Panc1 (cell line): ENCODE results near the gene NEK6. TPM values are rescaled to one million over a fixed set of nuclear protein-coding genes. Genes with fewer than 3 reads are reported as not detected.

Experiments
- ATAC-seq: fragments of 200-7000 bp; cut with Tn5 transposase; 2 replicates; pipeline ENCODE4 v1.9.1; 2020; ENCODE audit warnings: mild to moderate bottlenecking, moderate library complexity
- BruUV-seq: library from RNA; stranded (reverse); fragments of 400-500 nt; replicated peaks from 2 replicates; lab custom pipeline; 2021; lab: Mats Ljungman, UMichigan
- CTCF ChIA-PET: fragments of 300-600 bp; sonication (Branson Sonifier 250); formaldehyde crosslinking; loops from one replicate; lab custom pipeline; 2022; ENCODE audit warnings: antibody characterized with exemption; lab: Charles Lee
- POLR2A ChIA-PET: fragments of 300-600 bp; sonication (Branson Sonifier 250); formaldehyde crosslinking; loops from one replicate; lab custom pipeline; 2022; ENCODE audit warnings: antibody characterized with exemption; lab: Charles Lee
- DNase-seq: peaks from one replicate; pipeline ENCODE4 v3.0.0-alpha.2; 2010; ENCODE audit warnings: low read depth, low spot score
- H3K27ac ChIP-seq: 2 replicates; pipeline ENCODE4 v1.5.1; 2011; ENCODE audit warnings: mild to moderate bottlenecking, low read length, inconsistent platforms
- H3K27me3 ChIP-seq: fragments of 200-500 bp; sonication (Bioruptor generic); 2 replicates; pipeline ENCODE4 v1.6.0; 2014; ENCODE audit warnings: low read length, inconsistent platforms; ENCODE audit not compliant: control insufficient read depth, insufficient read depth
- H3K36me3 ChIP-seq: fragments of 200-500 bp; sonication (Bioruptor generic); 2 replicates; pipeline ENCODE4 v1.5.1; 2014; ENCODE audit warnings: inconsistent platforms, mild to moderate bottlenecking, low read length, moderate library complexity; ENCODE audit not compliant: control insufficient read depth, insufficient read depth
- H3K4me1 ChIP-seq: 2 replicates; pipeline ENCODE4 v1.5.1; 2011; ENCODE audit warnings: inconsistent platforms, mild to moderate bottlenecking, low read length, moderate library complexity; ENCODE audit not compliant: control insufficient read depth, insufficient read depth
- H3K4me3 ChIP-seq, 2 experiments: 2 replicates each; pipeline ENCODE4 v1.5.1; 2011 to 2012; ENCODE audit warnings: low read depth in 2 of 2, low read length in 2 of 2, mild to moderate bottlenecking in 2 of 2, inconsistent platforms in 1 of 2, moderate library complexity in 1 of 2
- H3K9me3 ChIP-seq: fragments of 200-500 bp; sonication (Bioruptor generic); 2 replicates; pipeline ENCODE4 v1.5.1; 2014; ENCODE audit warnings: low read depth, mild to moderate bottlenecking, inconsistent platforms, low read length, moderate library complexity; ENCODE audit not compliant: control insufficient read depth, insufficient read depth
- POLR2AphosphoS5 ChIP-seq: IDR thresholded peaks from 2 replicates; pipeline ENCODE4 v1.6.1; 2012; ENCODE audit warnings: mild to moderate bottlenecking, low read depth, low read length, moderate library complexity
- SIN3A ChIP-seq: IDR thresholded peaks from 2 replicates; pipeline ENCODE4 v1.6.1; 2012; ENCODE audit warnings: low read depth, mild to moderate bottlenecking, low read length, moderate library complexity, borderline replicate concordance; ENCODE audit not compliant: insufficient read depth
- TCF7L2 ChIP-seq: IDR thresholded peaks from 2 replicates; pipeline ENCODE4 v1.6.1; 2011; ENCODE audit warnings: mild to moderate bottlenecking, low read depth, low read length, inconsistent platforms
- in situ Hi-C: cut with HindIII; loops from 2 replicates; pipeline ENCODE4 v1.10.0; 2016; ENCODE audit warnings: low sequenced_read_pairs, low pct_unique_long_range_greater_than_20kb
- intact Hi-C: fragments of 100-400 bp; cut with micrococcal nuclease; formaldehyde crosslinking; loops from one replicate; pipeline ENCODE4 v1.10.0; 2022; ENCODE audit not compliant: unreplicated experiment
- total RNA-seq: library from RNA; stranded (reverse); gene quantifications from one replicate; pipeline ENCODE4 v1.2.1, GENCODE V29; 2021; ENCODE audit not compliant: unreplicated experiment
- TF ChIP-seq, protein P1 (sequence below), 2 experiments: IDR thresholded peaks; 2 replicates each; pipeline ENCODE4 v1.6.1; 2011 to 2012; ENCODE audit warnings: low read depth in 2 of 2, control low read depth in 1 of 2, low read length in 1 of 2, mild to moderate bottlenecking in 1 of 2, moderate library complexity in 1 of 2; ENCODE audit not compliant: insufficient read depth in 1 of 2
- TF ChIP-seq, protein P2 (sequence below): fragments of 450-650 bp; IDR thresholded peaks from 2 replicates; pipeline ENCODE4 v1.5.1; 2017; ENCODE audit warnings: mild to moderate bottlenecking

Gene NEK6
- total RNA-seq, 1 experiment from 2014 or later: 56.3 TPM

DNA sequence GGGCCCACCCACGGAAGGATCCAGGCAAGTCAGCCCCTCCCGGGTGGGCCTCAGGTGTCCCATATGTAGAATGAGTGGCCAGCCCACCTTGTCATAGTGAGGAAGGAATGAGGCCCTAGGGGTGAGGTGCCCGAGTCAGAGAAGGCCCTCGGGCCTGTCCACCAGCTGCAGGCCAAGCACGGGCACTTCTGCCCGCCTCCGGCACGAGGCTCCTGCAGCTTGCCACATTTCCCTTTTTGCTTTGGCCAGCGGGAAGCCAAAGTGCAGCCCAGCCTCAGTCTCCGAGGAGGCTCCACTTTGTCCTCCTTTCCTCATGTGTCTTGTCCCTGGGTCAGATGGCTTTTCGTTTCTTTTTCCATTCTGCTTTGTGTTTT lies 84.6 kb downstream of the NEK6 start:
- Histone ChIP-seq H3K9me3 (no peaks in the 10 kb centered on the region), H3K27me3 (no peaks in the 10 kb centered on the region), H3K4me1 (peaks cover 23% of the 10 kb centered on the region), H3K36me3 (0 out of 2 replicates have a peak, but pooled peaks cover 2% of the 10 kb centered on the region), H3K4me3 (no peak overlapping the region), H3K27ac (peak overlapping the region; percentile 57)
- TF ChIP-seq, protein P1, sequence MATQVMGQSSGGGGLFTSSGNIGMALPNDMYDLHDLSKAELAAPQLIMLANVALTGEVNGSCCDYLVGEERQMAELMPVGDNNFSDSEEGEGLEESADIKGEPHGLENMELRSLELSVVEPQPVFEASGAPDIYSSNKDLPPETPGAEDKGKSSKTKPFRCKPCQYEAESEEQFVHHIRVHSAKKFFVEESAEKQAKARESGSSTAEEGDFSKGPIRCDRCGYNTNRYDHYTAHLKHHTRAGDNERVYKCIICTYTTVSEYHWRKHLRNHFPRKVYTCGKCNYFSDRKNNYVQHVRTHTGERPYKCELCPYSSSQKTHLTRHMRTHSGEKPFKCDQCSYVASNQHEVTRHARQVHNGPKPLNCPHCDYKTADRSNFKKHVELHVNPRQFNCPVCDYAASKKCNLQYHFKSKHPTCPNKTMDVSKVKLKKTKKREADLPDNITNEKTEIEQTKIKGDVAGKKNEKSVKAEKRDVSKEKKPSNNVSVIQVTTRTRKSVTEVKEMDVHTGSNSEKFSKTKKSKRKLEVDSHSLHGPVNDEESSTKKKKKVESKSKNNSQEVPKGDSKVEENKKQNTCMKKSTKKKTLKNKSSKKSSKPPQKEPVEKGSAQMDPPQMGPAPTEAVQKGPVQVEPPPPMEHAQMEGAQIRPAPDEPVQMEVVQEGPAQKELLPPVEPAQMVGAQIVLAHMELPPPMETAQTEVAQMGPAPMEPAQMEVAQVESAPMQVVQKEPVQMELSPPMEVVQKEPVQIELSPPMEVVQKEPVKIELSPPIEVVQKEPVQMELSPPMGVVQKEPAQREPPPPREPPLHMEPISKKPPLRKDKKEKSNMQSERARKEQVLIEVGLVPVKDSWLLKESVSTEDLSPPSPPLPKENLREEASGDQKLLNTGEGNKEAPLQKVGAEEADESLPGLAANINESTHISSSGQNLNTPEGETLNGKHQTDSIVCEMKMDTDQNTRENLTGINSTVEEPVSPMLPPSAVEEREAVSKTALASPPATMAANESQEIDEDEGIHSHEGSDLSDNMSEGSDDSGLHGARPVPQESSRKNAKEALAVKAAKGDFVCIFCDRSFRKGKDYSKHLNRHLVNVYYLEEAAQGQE (IDR thresholded peaks at IDR 0.05; ENCODE audit: insufficient read depth in 1 of 2, low read depth in 2 of 2, low read length in 1 of 2): no peak
- TF ChIP-seq, protein P2, sequence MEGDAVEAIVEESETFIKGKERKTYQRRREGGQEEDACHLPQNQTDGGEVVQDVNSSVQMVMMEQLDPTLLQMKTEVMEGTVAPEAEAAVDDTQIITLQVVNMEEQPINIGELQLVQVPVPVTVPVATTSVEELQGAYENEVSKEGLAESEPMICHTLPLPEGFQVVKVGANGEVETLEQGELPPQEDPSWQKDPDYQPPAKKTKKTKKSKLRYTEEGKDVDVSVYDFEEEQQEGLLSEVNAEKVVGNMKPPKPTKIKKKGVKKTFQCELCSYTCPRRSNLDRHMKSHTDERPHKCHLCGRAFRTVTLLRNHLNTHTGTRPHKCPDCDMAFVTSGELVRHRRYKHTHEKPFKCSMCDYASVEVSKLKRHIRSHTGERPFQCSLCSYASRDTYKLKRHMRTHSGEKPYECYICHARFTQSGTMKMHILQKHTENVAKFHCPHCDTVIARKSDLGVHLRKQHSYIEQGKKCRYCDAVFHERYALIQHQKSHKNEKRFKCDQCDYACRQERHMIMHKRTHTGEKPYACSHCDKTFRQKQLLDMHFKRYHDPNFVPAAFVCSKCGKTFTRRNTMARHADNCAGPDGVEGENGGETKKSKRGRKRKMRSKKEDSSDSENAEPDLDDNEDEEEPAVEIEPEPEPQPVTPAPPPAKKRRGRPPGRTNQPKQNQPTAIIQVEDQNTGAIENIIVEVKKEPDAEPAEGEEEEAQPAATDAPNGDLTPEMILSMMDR: no peak
- ATAC-seq (no peak; the same call in 1 of the 2 replicates), DNase-seq (no peak)
- intact Hi-C loops: no loop called here
- BruUV-seq: no TSS peak
- ChIA-PET CTCF (no interaction called here), POLR2A (no interaction called here)
- in situ Hi-C loops: no loop called here

DNA sequence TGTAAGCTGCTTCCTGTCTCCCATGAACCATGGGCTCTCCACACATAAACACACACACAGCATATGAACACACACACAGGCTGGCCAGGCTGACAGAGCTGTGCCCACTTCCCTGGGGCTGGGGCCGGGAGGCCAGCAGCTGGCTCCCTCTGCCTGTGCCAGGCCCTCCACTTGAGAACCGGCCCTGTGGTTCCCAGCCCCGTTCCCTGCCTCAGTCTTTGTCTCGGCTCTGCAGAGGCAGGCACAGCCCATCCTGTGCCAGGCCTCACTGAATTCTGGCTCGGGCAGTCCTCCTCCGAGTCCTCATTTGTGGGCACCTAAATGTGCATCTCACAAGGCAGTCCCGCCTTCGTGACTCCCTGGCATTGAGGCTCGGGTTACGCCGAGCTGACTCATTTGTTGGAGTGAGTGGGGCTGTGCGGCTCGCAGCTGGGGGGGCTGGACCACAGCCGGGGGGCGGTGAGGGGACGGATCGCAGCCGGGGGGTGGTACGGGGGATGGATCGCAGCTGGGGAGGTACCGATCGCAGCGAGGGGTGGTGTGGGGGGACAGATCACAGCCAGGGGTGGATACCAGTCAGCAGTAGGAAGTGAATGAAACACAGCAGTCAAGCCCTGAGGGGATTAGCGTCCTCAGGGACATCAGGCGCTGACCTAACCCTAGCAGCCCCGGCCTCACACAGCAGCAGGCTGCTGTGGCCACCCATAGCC lies 85.2 kb downstream of the NEK6 start:
- DNase-seq: no peak
- Histone ChIP-seq H3K4me1 (peaks cover 23% of the 10 kb centered on the region), H3K27me3 (no peaks in the 10 kb centered on the region), H3K36me3 (0 out of 2 replicates have a peak, but pooled peaks cover under 1% of the 10 kb centered on the region), H3K9me3 (no peaks in the 10 kb centered on the region), H3K4me3 (no peak overlapping the region), H3K27ac (peak overlapping the region; percentile 57)
- POLR2A ChIA-PET: no interaction called here
- BruUV-seq: no TSS peak
- CTCF ChIA-PET: no interaction called here
- no peak for TF ChIP-seq SIN3A
- TF ChIP-seq, protein P1 (IDR thresholded peaks at IDR 0.05; ENCODE audit: insufficient read depth in 1 of 2, low read depth in 2 of 2, low read length in 1 of 2): no peak
- no peak for TF ChIP-seq POLR2AphosphoS5
- TF ChIP-seq, protein P2: no peak
- TF ChIP-seq TCF7L2: no peak
- peak; percentile 69 for ATAC-seq
- intact Hi-C loops: no loop called here
- in situ Hi-C loops: no loop called here
